Brain microvascular endothelial cell (primary cell): ENCODE results near the gene TSTD2.
A peak's percentile ranks its signal among the peaks of the same experiment; 100 is the strongest.

Experiments
- DNase-seq: peaks from one replicate; pipeline ENCODE4 v3.0.0-alpha.2; 2020
- H3K27ac ChIP-seq: fragments of 250-450 bp; sonication (Bioruptor Pico); 2 replicates; pipeline ENCODE4 v1.5.1; 2020; ENCODE audit warnings: mild to moderate bottlenecking, moderate library complexity
- H3K27me3 ChIP-seq: fragments of 250-450 bp; sonication (Bioruptor Pico); replicated peaks from 2 replicates; pipeline ENCODE4 v1.5.1; 2020; ENCODE audit warnings: mild to moderate bottlenecking
- H3K36me3 ChIP-seq: fragments of 250-450 bp; sonication (Bioruptor Pico); replicated peaks from 2 replicates; pipeline ENCODE4 v1.5.1; 2020; ENCODE audit warnings: mild to moderate bottlenecking
- H3K4me3 ChIP-seq: 2 replicates; pipeline ENCODE4 v1.5.1; 2011; ENCODE audit warnings: low read depth, mild to moderate bottlenecking, control low read depth, low read length, moderate library complexity
- in situ Hi-C: cut with HindIII; loops from 2 replicates; pipeline ENCODE4 v1.10.0; 2017; ENCODE audit warnings: low sequenced_read_pairs, low pct_ligation_motif_present
- TF ChIP-seq, protein P1 (sequence below): IDR thresholded peaks from 2 replicates; pipeline ENCODE4 v1.5.1; 2011; ENCODE audit warnings: low read depth, mild to moderate bottlenecking, moderate library complexity, low read length, control low read depth, inconsistent platforms; ENCODE audit errors: missing control alignments

Gene TSTD2

DNA sequence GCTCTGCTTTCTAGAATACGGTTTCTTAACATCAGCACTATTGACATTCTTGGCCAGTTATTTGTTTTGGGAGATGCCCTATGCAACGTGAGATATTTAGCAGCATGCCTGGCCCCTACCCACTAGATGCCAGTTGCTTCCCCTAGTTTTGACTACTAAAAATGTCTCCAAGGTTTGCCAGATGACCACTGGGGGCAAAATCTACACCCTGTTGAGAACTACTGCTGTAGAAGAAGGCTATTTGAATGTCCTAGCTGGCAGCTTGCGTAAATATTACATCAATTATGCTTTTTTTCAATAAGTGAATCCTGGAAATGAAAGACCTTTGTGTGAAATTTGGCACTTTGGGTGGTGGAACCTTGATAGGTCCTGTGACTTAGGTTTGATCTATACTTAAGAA lies 5.5 kb upstream of the TSTD2 start:
- in situ Hi-C loops, result no loop called here
- Histone ChIP-seq H3K27me3 (no peaks in the 10 kb centered on the region), H3K4me3 (no peak overlapping the region), H3K36me3 (peaks cover 11% of the 10 kb centered on the region), H3K27ac (no peak overlapping the region)
- no peak for DNase-seq
- TF ChIP-seq, protein P1, sequence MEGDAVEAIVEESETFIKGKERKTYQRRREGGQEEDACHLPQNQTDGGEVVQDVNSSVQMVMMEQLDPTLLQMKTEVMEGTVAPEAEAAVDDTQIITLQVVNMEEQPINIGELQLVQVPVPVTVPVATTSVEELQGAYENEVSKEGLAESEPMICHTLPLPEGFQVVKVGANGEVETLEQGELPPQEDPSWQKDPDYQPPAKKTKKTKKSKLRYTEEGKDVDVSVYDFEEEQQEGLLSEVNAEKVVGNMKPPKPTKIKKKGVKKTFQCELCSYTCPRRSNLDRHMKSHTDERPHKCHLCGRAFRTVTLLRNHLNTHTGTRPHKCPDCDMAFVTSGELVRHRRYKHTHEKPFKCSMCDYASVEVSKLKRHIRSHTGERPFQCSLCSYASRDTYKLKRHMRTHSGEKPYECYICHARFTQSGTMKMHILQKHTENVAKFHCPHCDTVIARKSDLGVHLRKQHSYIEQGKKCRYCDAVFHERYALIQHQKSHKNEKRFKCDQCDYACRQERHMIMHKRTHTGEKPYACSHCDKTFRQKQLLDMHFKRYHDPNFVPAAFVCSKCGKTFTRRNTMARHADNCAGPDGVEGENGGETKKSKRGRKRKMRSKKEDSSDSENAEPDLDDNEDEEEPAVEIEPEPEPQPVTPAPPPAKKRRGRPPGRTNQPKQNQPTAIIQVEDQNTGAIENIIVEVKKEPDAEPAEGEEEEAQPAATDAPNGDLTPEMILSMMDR, result peak; percentile 45

GRCh38 chr9:97636903-97637302 lies 3.7 kb upstream of the TSTD2 start:
- TF ChIP-seq, protein P1, result no peak
- DNase-seq, result no peak

DNA sequence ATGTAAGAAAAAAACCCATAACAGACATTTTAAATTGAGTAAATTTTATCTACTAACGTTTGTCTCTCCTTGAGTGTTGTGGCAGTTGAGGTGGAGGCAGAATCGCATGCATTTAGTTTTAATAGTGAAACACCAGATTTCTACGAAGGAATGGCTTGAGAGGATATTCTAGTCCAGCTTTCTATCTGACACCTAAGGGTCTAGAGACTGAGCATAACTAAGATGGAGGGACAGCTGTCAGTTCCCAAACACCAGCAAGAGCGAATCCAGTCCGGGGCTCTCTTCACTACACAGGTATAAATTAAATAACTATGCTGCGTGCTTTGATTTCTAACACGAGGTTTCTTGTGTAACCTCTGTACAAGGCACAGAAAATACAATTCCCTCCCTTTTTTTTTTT lies 1.9 kb upstream of the TSTD2 start:
- no peak for DNase-seq
- no peaks in the 10 kb centered on the region for H3K27me3 ChIP-seq
- no peak overlapping the region for H3K27ac ChIP-seq
- TF ChIP-seq, protein P1, result no peak
- peak overlapping the region; percentile 95 for H3K4me3 ChIP-seq
- H3K36me3 ChIP-seq, result no peaks in the 10 kb centered on the region
- in situ Hi-C loops, result no loop called here

More at GRCh38 chr9:97636903-97637302, 3.7 kb upstream of the TSTD2 start:
- H3K36me3 ChIP-seq, result peaks cover 1% of the 10 kb centered on the region
- H3K4me3 ChIP-seq, result no peak overlapping the region
- no peaks in the 10 kb centered on the region for H3K27me3 ChIP-seq
- in situ Hi-C loops, result no loop called here
- H3K27ac ChIP-seq, result no peak overlapping the region

DNA sequence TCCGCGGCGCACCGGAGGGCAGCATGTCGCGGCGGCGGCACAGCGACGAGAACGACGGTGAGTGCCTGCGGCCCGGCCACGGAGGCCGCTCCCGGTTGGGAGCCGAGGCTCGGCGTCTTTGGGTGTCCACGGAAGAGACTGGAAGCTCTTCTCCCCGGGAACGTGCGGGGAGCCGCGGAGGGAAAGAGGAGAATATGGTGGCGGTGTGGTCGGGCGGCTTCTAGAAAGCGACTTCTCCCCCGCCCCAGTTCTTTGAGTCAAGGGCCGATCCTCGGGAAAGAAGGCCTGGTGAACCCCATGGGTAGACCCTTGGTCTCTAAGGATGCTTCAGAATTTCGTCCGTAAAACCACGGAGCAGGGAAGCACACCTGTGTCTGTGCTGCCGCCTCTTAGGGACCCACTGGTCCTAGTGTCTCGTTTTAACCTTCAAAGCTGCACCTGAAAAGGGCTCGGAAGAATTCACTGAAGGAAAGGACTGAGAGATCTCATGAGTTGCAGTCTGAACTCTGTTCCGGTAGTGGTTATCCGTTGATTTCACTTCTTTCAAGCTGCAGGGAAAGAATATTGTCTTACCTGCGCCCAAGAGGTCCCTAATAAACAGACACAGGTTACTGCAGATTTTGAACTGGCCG lies 807 bp upstream of the TSTD2 start:
- TF ChIP-seq, protein P1, result no peak
- H3K27ac ChIP-seq, result peak overlapping the region; percentile 97
- in situ Hi-C loops, result no loop called here

DNA sequence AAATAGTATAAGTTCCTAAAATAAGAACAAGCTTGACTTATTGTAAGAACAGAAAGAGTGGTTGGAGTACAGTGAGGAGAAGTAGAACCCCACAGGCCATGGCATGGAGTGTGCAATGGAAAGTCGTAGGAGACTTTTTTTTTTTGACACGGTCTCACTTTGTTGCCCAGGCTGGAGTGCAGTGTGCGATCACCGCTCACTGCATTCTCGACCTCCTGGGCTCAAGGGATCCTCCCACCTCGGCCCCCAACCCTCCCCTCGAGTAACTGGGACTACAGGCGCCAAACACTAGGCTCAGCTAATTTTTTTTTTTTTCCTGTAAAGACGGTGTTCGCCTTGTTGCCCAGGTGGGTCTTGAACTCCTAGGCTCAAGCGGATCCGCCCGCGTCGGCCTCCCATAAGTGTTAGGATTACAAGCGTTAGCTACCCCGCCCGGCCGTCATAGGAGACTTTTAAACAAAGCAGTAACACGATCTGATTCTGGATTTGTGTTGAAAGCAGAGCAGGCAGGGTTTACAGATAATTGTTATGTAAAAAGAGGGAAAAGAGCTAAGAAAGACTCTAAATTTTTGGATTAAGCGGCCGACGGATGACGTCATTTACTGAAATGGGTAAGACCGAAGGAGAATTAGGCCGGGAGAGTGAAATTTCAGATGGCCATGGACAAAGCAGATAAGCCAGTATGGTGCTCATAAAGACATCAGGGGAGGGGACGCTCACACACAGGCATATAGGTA lies 752 bp downstream of the TSTD2 start:
- Histone ChIP-seq H3K27me3 (no peaks in the 10 kb centered on the region), H3K27ac (peak overlapping the region; percentile 97), H3K4me3 (peak overlapping the region; percentile 95), H3K36me3 (no peaks in the 10 kb centered on the region)
- in situ Hi-C loops, result no loop called here
- TF ChIP-seq, protein P1, result no peak
- DNase-seq, result peak; percentile 68

More for the DNA sequence above, 807 bp upstream of the TSTD2 start:
- Histone ChIP-seq H3K36me3 (no peaks in the 10 kb centered on the region), H3K27me3 (no peaks in the 10 kb centered on the region), H3K4me3 (peak overlapping the region; percentile 95)
- no peak for DNase-seq
